Osteocyte (in vitro differentiated cells): Measurements from ENCODE around the gene LY6G6C. TPM values are rescaled to one million over a fixed set of nuclear protein-coding genes. Genes with fewer than 3 reads are reported as not detected.

Source experiments
- DNase-seq: peaks from one replicate; pipeline ENCODE4 v3.0.0; 2021; ENCODE audit warnings: mixed read lengths; ENCODE audit not compliant: unreplicated experiment; ENCODE audit errors: extremely low spot score
- H3K27ac Mint-ChIP-seq: one replicate; pipeline ENCODE4 v1.8.0; 2021; ENCODE audit warnings: mild to moderate bottlenecking, mixed read lengths; ENCODE audit not compliant: unreplicated experiment
- H3K27me3 Mint-ChIP-seq: one replicate; pipeline ENCODE4 v1.8.0; 2021; ENCODE audit warnings: mixed read lengths; ENCODE audit not compliant: unreplicated experiment
- H3K36me3 Mint-ChIP-seq: one replicate; pipeline ENCODE4 v1.8.0; 2021; ENCODE audit warnings: mixed read lengths; ENCODE audit not compliant: unreplicated experiment
- H3K4me1 Mint-ChIP-seq: one replicate; pipeline ENCODE4 v1.8.0; 2021; ENCODE audit warnings: mixed read lengths; ENCODE audit not compliant: unreplicated experiment
- H3K4me3 Mint-ChIP-seq: one replicate; pipeline ENCODE4 v1.8.0; 2021; ENCODE audit warnings: mild to moderate bottlenecking, moderate library complexity, mixed read lengths; ENCODE audit not compliant: unreplicated experiment
- H3K9me3 Mint-ChIP-seq: one replicate; pipeline ENCODE4 v1.8.0; 2021; ENCODE audit warnings: mixed read lengths; ENCODE audit not compliant: unreplicated experiment
- total RNA-seq: library from RNA; stranded (reverse); gene quantifications from 2 replicates; pipeline ENCODE4 v1.2.1, GENCODE V29; 2021
- TF ChIP-seq, protein P1 (sequence below): fragments of 200-600 bp; sonication (generic); IDR thresholded peaks from 2 replicates; pipeline ENCODE4 v1.5.0; 2021; ENCODE audit warnings: antibody characterized with exemption, mild to moderate bottlenecking, moderate library complexity

Gene LY6G6C
- total RNA-seq, 1 donor from 2014 or later = not detected

- H3K4me1 Mint-ChIP-seq = no peaks in the 10 kb centered on the region
- no peaks in the 10 kb centered on the region for H3K27me3 Mint-ChIP-seq
- no peak for DNase-seq
- H3K36me3 Mint-ChIP-seq = peaks cover 17% of the 10 kb centered on the region
- no peak overlapping the region for H3K27ac Mint-ChIP-seq
- TF ChIP-seq, protein P1, sequence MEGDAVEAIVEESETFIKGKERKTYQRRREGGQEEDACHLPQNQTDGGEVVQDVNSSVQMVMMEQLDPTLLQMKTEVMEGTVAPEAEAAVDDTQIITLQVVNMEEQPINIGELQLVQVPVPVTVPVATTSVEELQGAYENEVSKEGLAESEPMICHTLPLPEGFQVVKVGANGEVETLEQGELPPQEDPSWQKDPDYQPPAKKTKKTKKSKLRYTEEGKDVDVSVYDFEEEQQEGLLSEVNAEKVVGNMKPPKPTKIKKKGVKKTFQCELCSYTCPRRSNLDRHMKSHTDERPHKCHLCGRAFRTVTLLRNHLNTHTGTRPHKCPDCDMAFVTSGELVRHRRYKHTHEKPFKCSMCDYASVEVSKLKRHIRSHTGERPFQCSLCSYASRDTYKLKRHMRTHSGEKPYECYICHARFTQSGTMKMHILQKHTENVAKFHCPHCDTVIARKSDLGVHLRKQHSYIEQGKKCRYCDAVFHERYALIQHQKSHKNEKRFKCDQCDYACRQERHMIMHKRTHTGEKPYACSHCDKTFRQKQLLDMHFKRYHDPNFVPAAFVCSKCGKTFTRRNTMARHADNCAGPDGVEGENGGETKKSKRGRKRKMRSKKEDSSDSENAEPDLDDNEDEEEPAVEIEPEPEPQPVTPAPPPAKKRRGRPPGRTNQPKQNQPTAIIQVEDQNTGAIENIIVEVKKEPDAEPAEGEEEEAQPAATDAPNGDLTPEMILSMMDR = no peak
- no peaks in the 10 kb centered on the region for H3K9me3 Mint-ChIP-seq
- H3K4me3 Mint-ChIP-seq = no peak overlapping the region
These were observed 627 bp upstream of the LY6G6C start for GRCh38 chr6:31722173-31722572.

DNA sequence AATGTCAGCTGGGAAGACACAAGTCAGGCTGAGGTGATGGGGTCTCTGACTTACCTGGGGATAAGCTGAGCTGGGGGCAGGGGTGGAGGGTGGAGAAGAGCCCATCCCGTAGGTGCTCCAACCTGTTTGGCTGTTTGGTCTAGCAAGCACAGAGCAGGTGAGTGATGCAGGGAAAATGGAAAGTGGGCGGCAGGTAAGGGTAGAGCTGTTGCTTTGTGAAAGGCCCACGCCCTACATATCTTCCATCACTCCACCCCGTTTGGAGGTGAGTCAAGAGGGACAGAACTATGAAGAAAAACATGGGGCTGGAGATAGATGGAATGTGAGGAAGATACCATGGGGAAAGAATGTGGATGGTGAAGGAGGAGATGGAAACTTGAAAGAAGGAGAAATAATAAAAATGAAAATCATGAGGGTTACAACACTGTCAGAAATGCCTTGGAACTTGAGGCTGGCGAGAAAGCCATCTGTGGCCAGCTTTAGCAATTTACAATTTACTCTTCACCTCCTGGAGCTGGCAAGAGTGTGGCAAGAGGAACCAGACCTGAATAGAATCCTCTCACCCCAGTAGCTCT lies 1.3 kb downstream of the LY6G6C start:
- Mint-ChIP-seq H3K4me3 (no peak overlapping the region), H3K9me3 (no peaks in the 10 kb centered on the region), H3K27ac (no peak overlapping the region), H3K27me3 (no peaks in the 10 kb centered on the region), H3K36me3 (peaks cover 2% of the 10 kb centered on the region), H3K4me1 (no peaks in the 10 kb centered on the region)
- DNase-seq = no peak
- TF ChIP-seq, protein P1 = no peak

DNA sequence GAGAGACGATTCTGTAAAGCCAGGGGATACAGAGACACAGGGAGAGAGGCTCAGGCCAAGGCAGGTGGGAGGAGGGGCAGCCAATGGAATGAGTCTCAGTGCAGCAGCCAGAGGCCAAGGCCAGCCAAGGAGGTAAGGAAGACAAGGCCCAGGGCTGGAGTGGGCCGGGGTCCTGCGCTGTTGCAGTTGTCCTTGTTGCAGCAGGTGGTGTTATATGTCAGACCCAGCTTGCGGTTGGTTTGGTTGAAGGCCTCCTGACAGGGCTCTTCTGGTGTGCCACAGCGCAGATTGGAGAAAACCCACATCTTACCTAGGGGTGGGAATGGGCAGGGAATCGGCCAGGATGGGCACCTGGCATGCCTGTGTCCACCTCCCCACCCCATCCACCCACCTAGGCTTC lies 2.5 kb downstream of the LY6G6C start:
- TF ChIP-seq, protein P1 = no peak
- Mint-ChIP-seq H3K9me3 (no peaks in the 10 kb centered on the region), H3K4me1 (peaks cover 4% of the 10 kb centered on the region), H3K36me3 (no peaks in the 10 kb centered on the region), H3K27ac (no peak overlapping the region), H3K4me3 (no peak overlapping the region), H3K27me3 (peaks cover 4% of the 10 kb centered on the region)
- no peak for DNase-seq

- Mint-ChIP-seq H3K27ac (no peak overlapping the region), H3K4me3 (no peak overlapping the region), H3K27me3 (peaks cover 5% of the 10 kb centered on the region), H3K36me3 (no peaks in the 10 kb centered on the region), H3K4me1 (peaks cover 6% of the 10 kb centered on the region), H3K9me3 (no peaks in the 10 kb centered on the region)
- no peak for DNase-seq
- TF ChIP-seq, protein P1 = no peak
These were observed 3.3 kb downstream of the LY6G6C start for GRCh38 chr6:31718265-31718664.

DNA sequence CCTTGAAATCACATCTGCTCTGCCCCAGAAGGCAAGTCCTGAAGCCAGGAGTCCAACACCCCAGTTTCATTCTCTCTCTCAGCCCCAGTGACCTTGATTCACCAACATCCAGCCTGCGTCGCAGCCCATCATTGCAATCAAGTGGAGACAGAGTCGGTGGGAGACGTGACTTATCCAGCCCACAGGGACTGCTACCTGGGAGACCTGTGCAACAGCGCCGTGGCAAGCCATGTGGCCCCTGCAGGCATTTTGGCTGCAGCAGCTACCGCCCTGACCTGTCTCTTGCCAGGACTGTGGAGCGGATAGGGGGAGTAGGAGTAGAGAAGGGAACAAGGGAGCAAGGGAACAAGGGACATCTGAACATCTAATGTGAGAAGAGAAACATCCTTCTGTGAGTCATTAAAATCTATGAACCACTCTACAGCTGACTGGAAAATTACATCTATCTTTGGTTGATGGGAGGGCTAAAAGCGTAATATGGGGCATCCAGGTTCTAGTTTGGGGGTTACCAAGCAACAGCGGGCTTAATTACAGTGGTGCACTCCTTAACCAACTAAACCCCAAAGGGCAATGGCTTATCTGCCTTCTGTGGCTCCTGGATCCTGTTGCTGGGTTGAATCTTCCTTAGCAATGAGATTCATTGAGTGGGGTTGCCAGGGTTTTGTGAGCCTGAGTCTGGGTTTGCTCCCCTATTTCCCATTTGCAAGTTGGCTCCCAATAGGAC lies 3.9 kb downstream of the LY6G6C start:
- no peaks in the 10 kb centered on the region for H3K36me3 Mint-ChIP-seq
- H3K27me3 Mint-ChIP-seq = peaks cover 6% of the 10 kb centered on the region
- no peak overlapping the region for H3K4me3 Mint-ChIP-seq
- H3K27ac Mint-ChIP-seq = no peak overlapping the region
- DNase-seq = no peak
- no peaks in the 10 kb centered on the region for H3K9me3 Mint-ChIP-seq
- TF ChIP-seq, protein P1 = no peak
- H3K4me1 Mint-ChIP-seq = peaks cover 6% of the 10 kb centered on the region
